ENCODE measurements around the gene FZD1.

DNA sequence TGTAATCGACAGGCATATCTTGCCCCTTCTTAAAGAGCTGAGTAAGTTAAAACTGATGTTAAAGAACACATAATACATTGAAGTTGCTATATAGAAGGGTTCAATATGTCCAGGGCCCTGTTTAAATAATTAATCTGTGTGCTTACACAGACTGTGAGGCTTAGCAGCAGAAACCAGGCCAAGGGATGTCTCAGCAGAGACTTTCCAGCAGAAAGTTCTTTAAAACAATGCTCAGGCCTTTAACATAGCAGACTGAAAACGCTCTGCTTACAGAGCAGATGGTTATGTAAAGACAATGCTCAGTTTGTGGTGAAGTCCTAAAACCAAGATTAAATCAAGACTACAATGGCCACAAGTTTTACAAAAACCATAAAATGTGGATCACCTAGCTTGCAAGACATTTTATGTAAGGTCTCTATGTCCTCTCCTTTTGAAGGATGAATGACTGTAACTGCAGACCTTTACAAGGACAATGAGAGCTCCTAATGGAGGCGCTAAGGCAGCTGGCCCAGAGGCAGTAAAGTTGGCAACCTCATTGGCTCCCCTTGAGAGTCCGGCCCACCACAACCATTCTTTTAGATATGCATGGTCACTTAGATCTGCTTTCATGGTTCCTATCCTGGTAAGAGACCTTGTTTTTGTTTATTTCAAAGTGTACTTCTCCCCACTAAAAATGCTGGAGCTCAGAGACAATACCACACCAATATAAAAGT, 56.3 kb downstream of the FZD1 start:
- TF ChIP-seq, protein P1, sequence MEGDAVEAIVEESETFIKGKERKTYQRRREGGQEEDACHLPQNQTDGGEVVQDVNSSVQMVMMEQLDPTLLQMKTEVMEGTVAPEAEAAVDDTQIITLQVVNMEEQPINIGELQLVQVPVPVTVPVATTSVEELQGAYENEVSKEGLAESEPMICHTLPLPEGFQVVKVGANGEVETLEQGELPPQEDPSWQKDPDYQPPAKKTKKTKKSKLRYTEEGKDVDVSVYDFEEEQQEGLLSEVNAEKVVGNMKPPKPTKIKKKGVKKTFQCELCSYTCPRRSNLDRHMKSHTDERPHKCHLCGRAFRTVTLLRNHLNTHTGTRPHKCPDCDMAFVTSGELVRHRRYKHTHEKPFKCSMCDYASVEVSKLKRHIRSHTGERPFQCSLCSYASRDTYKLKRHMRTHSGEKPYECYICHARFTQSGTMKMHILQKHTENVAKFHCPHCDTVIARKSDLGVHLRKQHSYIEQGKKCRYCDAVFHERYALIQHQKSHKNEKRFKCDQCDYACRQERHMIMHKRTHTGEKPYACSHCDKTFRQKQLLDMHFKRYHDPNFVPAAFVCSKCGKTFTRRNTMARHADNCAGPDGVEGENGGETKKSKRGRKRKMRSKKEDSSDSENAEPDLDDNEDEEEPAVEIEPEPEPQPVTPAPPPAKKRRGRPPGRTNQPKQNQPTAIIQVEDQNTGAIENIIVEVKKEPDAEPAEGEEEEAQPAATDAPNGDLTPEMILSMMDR (IDR thresholded peaks at IDR 0.05 in 8 of 11, conservative IDR thresholded peaks at IDR 0.05 in 3 of 11), result no peak
- TF ChIP-seq POLR2A (IDR thresholded peaks at IDR 0.05), result no peak
